CD4-positive, alpha-beta T cell (primary cell): ENCODE results near the gene ARFGEF3. TPM values are rescaled to one million over a fixed set of nuclear protein-coding genes. Genes with fewer than 3 reads are reported as not detected.

Experiments used
- ATAC-seq: fragments of 200-7000 bp; cut with Tn5 transposase; one replicate; pipeline ENCODE4 v1.10.0; 2022; ENCODE audit warnings: mild to moderate bottlenecking; ENCODE audit not compliant: poor library complexity
- CTCF ChIA-PET: fragments of 350-600 bp; sonication (Branson Sonifier 250); formaldehyde crosslinking; loops from one replicate; lab custom pipeline; 2021; ENCODE audit warnings: antibody characterized with exemption, inconsistent platforms; lab: Charles Lee
- POLR2A ChIA-PET: fragments of 350-600 bp; sonication (Branson Sonifier 250); formaldehyde crosslinking; loops from one replicate; lab custom pipeline; 2021; ENCODE audit warnings: antibody characterized with exemption, inconsistent platforms; lab: Charles Lee
- DNase-seq, 14 experiments: peaks; one replicate each; pipeline ENCODE4 v3.0.0-alpha.2; 2013 to 2020; ENCODE audit warnings: mixed read lengths in 2 of 14
- H3K27ac ChIP-seq, 2 donors: one replicate each; pipeline versions ENCODE4 v1.5.1 to v1.7.0; 2013; ENCODE audit warnings: low read length in 2 of 2, low read depth in 1 of 2, mild to moderate bottlenecking in 1 of 2
- H3K27me3 ChIP-seq, 2 experiments: 1 replicate in 1 of 2; 2 replicates in 1 of 2; pipeline versions ENCODE4 v1.6.1 to v1.7.0; 2013; ENCODE audit warnings: low read length in 2 of 2, control low read depth in 1 of 2, mild to moderate bottlenecking in 1 of 2, moderate library complexity in 1 of 2; ENCODE audit not compliant: insufficient read depth in 2 of 2, control insufficient read depth in 1 of 2
- H3K36me3 ChIP-seq: one replicate; pipeline ENCODE4 v1.6.1; 2013; ENCODE audit warnings: low read length, control low read depth; ENCODE audit not compliant: insufficient read depth
- H3K4me1 ChIP-seq: one replicate; pipeline ENCODE4 v1.6.1; 2013; ENCODE audit warnings: low read length, control low read depth; ENCODE audit not compliant: insufficient read depth
- H3K4me3 ChIP-seq: one replicate; pipeline ENCODE4 v1.5.1; 2013; ENCODE audit warnings: mild to moderate bottlenecking, low read length, moderate library complexity
- H3K9me3 ChIP-seq, 2 experiments: 1 replicate in 1 of 2; 2 replicates in 1 of 2; pipeline versions ENCODE4 v1.6.1 to v1.7.0; 2013; ENCODE audit warnings: low read length in 2 of 2, mild to moderate bottlenecking in 2 of 2, control low read depth in 1 of 2, moderate library complexity in 1 of 2; ENCODE audit not compliant: control insufficient read depth in 1 of 2, insufficient read depth in 1 of 2
- H3K27ac Mint-ChIP-seq: one replicate; pipeline ENCODE4 v1.8.0; 2020; ENCODE audit warnings: mixed read lengths
- H3K27me3 Mint-ChIP-seq: one replicate; pipeline ENCODE4 v1.8.0; 2021; ENCODE audit warnings: mixed read lengths
- H3K36me3 Mint-ChIP-seq: one replicate; pipeline ENCODE4 v1.8.0; 2021; ENCODE audit warnings: low read depth, mixed read lengths
- H3K4me1 Mint-ChIP-seq: one replicate; pipeline ENCODE4 v1.8.0; 2021; ENCODE audit warnings: low read depth, mixed read lengths
- H3K4me3 Mint-ChIP-seq: one replicate; pipeline ENCODE4 v1.8.0; 2020; ENCODE audit warnings: mild to moderate bottlenecking, mixed read lengths
- H3K9me3 Mint-ChIP-seq: one replicate; pipeline ENCODE4 v1.8.0; 2020; ENCODE audit warnings: mixed read lengths
- intact Hi-C, 2 experiments: fragments of 100-400 bp; cut with DNase I in 1 of 2; cut with micrococcal nuclease in 1 of 2; formaldehyde crosslinking; loops; one replicate each; pipeline versions ENCODE4 v1.15.1 to v1.9.0; 2023 to 2025; cut with DNase I, micrococcal nuclease
- total RNA-seq, 174 experiments: library from RNA in 2 of 174; stranded (reverse) in 2 of 174; gene quantifications; one replicate each; pipeline ENCODE4 v1.2.3 and lab custom pipeline; 2021 to 2026
- TF ChIP-seq, protein P1 (sequence below): fragments of 200-600 bp; IDR thresholded peaks from one replicate; pipeline ENCODE4 v1.8.0; 2022; ENCODE audit warnings: antibody characterized with exemption, mild to moderate bottlenecking

The ARFGEF3 gene
- total RNA-seq, 2 experiments from 2014 or later = not detected

GRCh38 chr6:138155443-138155842, 6.3 kb upstream of the ARFGEF3 start:
- DNase-seq (no peak), ATAC-seq (no peak)
- H3K27ac ChIP-seq = no peak overlapping the region
- H3K27ac Mint-ChIP-seq = no peak overlapping the region
- no peaks in the 10 kb centered on the region for H3K4me1 ChIP-seq
- ChIA-PET POLR2A (no interaction called here), CTCF (interaction anchor here (0.6 kb wide), 1 partner anchor 194 kb away, joined by 3 read pairs; no protein-coding TSS in a partner anchor)
- peaks cover 7% of the 10 kb centered on the region for H3K9me3 Mint-ChIP-seq
- TF ChIP-seq, protein P1, sequence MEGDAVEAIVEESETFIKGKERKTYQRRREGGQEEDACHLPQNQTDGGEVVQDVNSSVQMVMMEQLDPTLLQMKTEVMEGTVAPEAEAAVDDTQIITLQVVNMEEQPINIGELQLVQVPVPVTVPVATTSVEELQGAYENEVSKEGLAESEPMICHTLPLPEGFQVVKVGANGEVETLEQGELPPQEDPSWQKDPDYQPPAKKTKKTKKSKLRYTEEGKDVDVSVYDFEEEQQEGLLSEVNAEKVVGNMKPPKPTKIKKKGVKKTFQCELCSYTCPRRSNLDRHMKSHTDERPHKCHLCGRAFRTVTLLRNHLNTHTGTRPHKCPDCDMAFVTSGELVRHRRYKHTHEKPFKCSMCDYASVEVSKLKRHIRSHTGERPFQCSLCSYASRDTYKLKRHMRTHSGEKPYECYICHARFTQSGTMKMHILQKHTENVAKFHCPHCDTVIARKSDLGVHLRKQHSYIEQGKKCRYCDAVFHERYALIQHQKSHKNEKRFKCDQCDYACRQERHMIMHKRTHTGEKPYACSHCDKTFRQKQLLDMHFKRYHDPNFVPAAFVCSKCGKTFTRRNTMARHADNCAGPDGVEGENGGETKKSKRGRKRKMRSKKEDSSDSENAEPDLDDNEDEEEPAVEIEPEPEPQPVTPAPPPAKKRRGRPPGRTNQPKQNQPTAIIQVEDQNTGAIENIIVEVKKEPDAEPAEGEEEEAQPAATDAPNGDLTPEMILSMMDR = no peak
- peaks cover 0 to 6% of the 10 kb centered on the region in 2 experiments for H3K9me3 ChIP-seq
- intact Hi-C loops = no loop called here
- no peaks in the 10 kb centered on the region for H3K36me3 ChIP-seq
- no peak overlapping the region for H3K4me3 Mint-ChIP-seq
- peaks cover 62% of the 10 kb centered on the region for H3K27me3 Mint-ChIP-seq
- H3K4me3 ChIP-seq = no peak overlapping the region
- H3K36me3 Mint-ChIP-seq = no peaks in the 10 kb centered on the region
- H3K4me1 Mint-ChIP-seq = no peaks in the 10 kb centered on the region
- peaks cover 10 to 29% of the 10 kb centered on the region in 2 experiments for H3K27me3 ChIP-seq

GRCh38 chr6:138157986-138158638, 3.6 kb upstream of the ARFGEF3 start:
- no peaks in the 10 kb centered on the region for H3K36me3 ChIP-seq
- Mint-ChIP-seq H3K4me3 (no peak overlapping the region), H3K4me1 (peaks cover 14% of the 10 kb centered on the region), H3K36me3 (no peaks in the 10 kb centered on the region), H3K9me3 (peaks cover 6% of the 10 kb centered on the region), H3K27ac (no peak overlapping the region), H3K27me3 (peaks cover 70% of the 10 kb centered on the region)
- no peak overlapping the region for H3K4me3 ChIP-seq
- no peak overlapping the region for H3K27ac ChIP-seq
- DNase-seq (no peak), ATAC-seq (no peak)
- CTCF ChIA-PET = no interaction called here
- POLR2A ChIA-PET = no interaction called here
- H3K9me3 ChIP-seq = peaks cover 6 to 9% of the 10 kb centered on the region in 2 experiments
- H3K27me3 ChIP-seq = peaks cover 27 to 45% of the 10 kb centered on the region in 2 experiments
- intact Hi-C loops = no loop called here
- H3K4me1 ChIP-seq = peaks cover 16% of the 10 kb centered on the region
- TF ChIP-seq, protein P1 = no peak

- H3K27me3 Mint-ChIP-seq = peaks cover 75% of the 10 kb centered on the region
- H3K4me3 Mint-ChIP-seq = no peak overlapping the region
- Histone ChIP-seq H3K4me3 (no peak overlapping the region), H3K4me1 (peaks cover 16% of the 10 kb centered on the region), H3K36me3 (no peaks in the 10 kb centered on the region), H3K27me3 (peaks cover 36 to 56% of the 10 kb centered on the region in 2 experiments), H3K9me3 (peaks cover 0 to 9% of the 10 kb centered on the region in 2 experiments), H3K27ac (no peak overlapping the region)
- ATAC-seq (no peak), DNase-seq (no peak)
- H3K4me1 Mint-ChIP-seq = peaks cover 15% of the 10 kb centered on the region
- H3K9me3 Mint-ChIP-seq = no peaks in the 10 kb centered on the region
- no peaks in the 10 kb centered on the region for H3K36me3 Mint-ChIP-seq
- intact Hi-C loops = no loop called here
- POLR2A ChIA-PET = no interaction called here
- TF ChIP-seq, protein P1 = no peak
- CTCF ChIA-PET = no interaction called here
- H3K27ac Mint-ChIP-seq = no peak overlapping the region
Observed at GRCh38 chr6:138159246-138159645, 2.5 kb upstream of the ARFGEF3 start.
